Sigmoid colon (tissue), 7 donors: Measurements from ENCODE around the gene HS6ST2. TPM values are rescaled to one million over a fixed set of nuclear protein-coding genes. Genes with fewer than 3 reads are reported as not detected.

Source experiments
- DNase-seq: peaks from one replicate; pipeline ENCODE4 v3.0.0-alpha.2; 2019
- H3K27ac ChIP-seq, 4 donors: fragments of 200-600 bp; sonication (generic); one replicate each; pipeline ENCODE4 v1.5.1; 2016 to 2019; ENCODE audit warnings: mild to moderate bottlenecking in 1 of 4
- H3K27me3 ChIP-seq, 3 donors: fragments of 200-600 bp; sonication (generic); one replicate each; pipeline ENCODE4 v1.5.1; 2019; ENCODE audit warnings: mild to moderate bottlenecking in 1 of 3
- H3K36me3 ChIP-seq, 4 donors: fragments of 200-600 bp; sonication (generic); one replicate each; pipeline ENCODE4 v1.5.1; 2016 to 2019
- H3K4me1 ChIP-seq, 4 donors: fragments of 200-600 bp; sonication (generic); one replicate each; pipeline ENCODE4 v1.5.1; 2017 to 2019
- H3K4me3 ChIP-seq, 4 donors: fragments of 200-600 bp; sonication (generic); one replicate each; pipeline ENCODE4 v1.5.1; 2017 to 2019; ENCODE audit warnings: mild to moderate bottlenecking in 2 of 4, moderate library complexity in 1 of 4
- H3K9me3 ChIP-seq, 4 donors: fragments of 200-600 bp in 3 of 4; sonication (generic) in 3 of 4; one replicate each; pipeline versions ENCODE4 v1.5.1 to v1.6.1; 2013 to 2019
- CTCF ChIP-seq, 4 experiments: fragments of 450-650 bp in 3 of 4; fragments of 200-600 bp in 1 of 4; IDR thresholded peaks; one replicate each; pipeline ENCODE4 v1.5.1; 2016 to 2019; ENCODE audit warnings: antibody characterized with exemption in 4 of 4, mild to moderate bottlenecking in 3 of 4, moderate library complexity in 2 of 4
- EP300 ChIP-seq, 4 donors: sonication (generic); formaldehyde crosslinking; IDR thresholded peaks; one replicate each; pipeline ENCODE4 v1.6.1; 2017; ENCODE audit warnings: antibody characterized with exemption in 4 of 4
- POLR2A ChIP-seq, 2 donors: fragments of 450-650 bp; IDR thresholded peaks; one replicate each; pipeline ENCODE4 v1.6.1; 2016; ENCODE audit warnings: antibody characterized with exemption in 2 of 2, mild to moderate bottlenecking in 2 of 2, moderate library complexity in 2 of 2
- POLR2AphosphoS5 ChIP-seq, 4 donors: sonication (generic); formaldehyde crosslinking; IDR thresholded peaks; one replicate each; pipeline ENCODE4 v1.6.1; 2017; ENCODE audit warnings: antibody characterized with exemption in 4 of 4
- WGBS, 2 donors: extraction: QIAGEN DNeasy Blood & Tissue Kit; methylation state at CpG; one replicate each; pipeline ENCODE4 v1.1.7; 2013; 5-methylcytosine and 5-hydroxymethylcytosine counted together
- intact Hi-C: fragments of 100-400 bp; cut with DNase I; formaldehyde crosslinking; loops from one replicate; pipeline ENCODE4 v1.15.1; 2023
- polyA plus RNA-seq, 3 donors: library from polyadenylated mRNA; stranded (reverse); fragments of 200-250 nt; gene quantifications; one replicate each; pipeline ENCODE4 v1.2.3, GENCODE V29; 2013
- total RNA-seq, 4 donors: library from RNA; depleted of rRNA; stranded (reverse); fragments of >200 nt; gene quantifications; one replicate each; pipeline ENCODE4 v1.1.0, GENCODE V29; 2016
- donor health status: healthy with polysubstance abuse.
- donor health status: Bipolar disorder and iron deficiency.
- donor health status: healthy.

The HS6ST2 gene
- total and polyA plus RNA-seq, 7 donors = under 0.01 to 0.82 (median 0.27) TPM; not detected in 1

- Histone ChIP-seq H3K9me3 (no peaks in the 10 kb centered on the region), H3K4me3 (no peak overlapping the region), H3K27me3 (no peaks in the 10 kb centered on the region), H3K36me3 (no peaks in the 10 kb centered on the region), H3K27ac (no peak overlapping the region), H3K4me1 (no peaks in the 10 kb centered on the region)
- TF ChIP-seq CTCF (IDR thresholded peaks at IDR 0.05) (no peak), EP300 (IDR thresholded peaks at IDR 0.05) (no peak), POLR2A (IDR thresholded peaks at IDR 0.05) (no peak)
- DNase-seq = no peak
- intact Hi-C loops = no loop called here
- WGBS, 2 donors = 91 to 94% methylated on average over 9 of the region's 9 CpGs
These were observed 150.9 kb downstream of the HS6ST2 start for GRCh38 chrX:132807411-132808030.

- H3K9me3 ChIP-seq = no peaks in the 10 kb centered on the region
- no peak overlapping the region for H3K27ac ChIP-seq
- 81 to 84% methylated on average over 4 of the region's 4 CpGs for WGBS, 2 donors
- H3K27me3 ChIP-seq = no peaks in the 10 kb centered on the region
- H3K4me3 ChIP-seq = no peak overlapping the region
- no peaks in the 10 kb centered on the region for H3K36me3 ChIP-seq
- intact Hi-C loops = no loop called here
- DNase-seq = no peak
- no peaks in the 10 kb centered on the region for H3K4me1 ChIP-seq
- TF ChIP-seq POLR2A (IDR thresholded peaks at IDR 0.05) (no peak), EP300 (IDR thresholded peaks at IDR 0.05) (no peak), CTCF (IDR thresholded peaks at IDR 0.05) (no peak), POLR2AphosphoS5 (IDR thresholded peaks at IDR 0.05) (no peak)
These were observed 156.4 kb downstream of the HS6ST2 start for GRCh38 chrX:132802033-132802432.

- 86 to 95% methylated on average over 4 of the region's 4 CpGs for WGBS, 2 donors
- H3K36me3 ChIP-seq = no peaks in the 10 kb centered on the region
- H3K9me3 ChIP-seq = no peaks in the 10 kb centered on the region
- no peaks in the 10 kb centered on the region for H3K27me3 ChIP-seq
- no peaks in the 10 kb centered on the region for H3K4me1 ChIP-seq
- no peak for DNase-seq
- intact Hi-C loops = no loop called here
- TF ChIP-seq CTCF (IDR thresholded peaks at IDR 0.05) (no peak), POLR2A (IDR thresholded peaks at IDR 0.05) (no peak), EP300 (IDR thresholded peaks at IDR 0.05) (no peak), POLR2AphosphoS5 (IDR thresholded peaks at IDR 0.05) (no peak)
- H3K4me3 ChIP-seq = no peak overlapping the region
- H3K27ac ChIP-seq = no peak overlapping the region
These were observed 163.2 kb downstream of the HS6ST2 start for GRCh38 chrX:132795181-132795580.

- H3K9me3 ChIP-seq = no peaks in the 10 kb centered on the region
- no peaks in the 10 kb centered on the region for H3K27me3 ChIP-seq
- 85 to 90% methylated on average over 2 of the region's 2 CpGs for WGBS, 2 donors
- DNase-seq = no peak
- no peaks in the 10 kb centered on the region for H3K36me3 ChIP-seq
- no peak overlapping the region for H3K4me3 ChIP-seq
- TF ChIP-seq POLR2AphosphoS5 (IDR thresholded peaks at IDR 0.05) (no peak), CTCF (IDR thresholded peaks at IDR 0.05) (no peak), EP300 (IDR thresholded peaks at IDR 0.05) (no peak), POLR2A (IDR thresholded peaks at IDR 0.05) (no peak)
- H3K4me1 ChIP-seq = no peaks in the 10 kb centered on the region
- H3K27ac ChIP-seq = no peak overlapping the region
- intact Hi-C loops = no loop called here
These were observed 166.7 kb downstream of the HS6ST2 start for GRCh38 chrX:132791714-132792113.

GRCh38 chrX:132790329-132790728 lies 168.1 kb downstream of the HS6ST2 start:
- TF ChIP-seq CTCF (IDR thresholded peaks at IDR 0.05) (no peak), POLR2A (IDR thresholded peaks at IDR 0.05) (no peak)
- WGBS, 2 donors = 98 to 99% methylated on average over 2 of the region's 2 CpGs
- H3K36me3 ChIP-seq = no peaks in the 10 kb centered on the region
- no peak for DNase-seq
- H3K27me3 ChIP-seq = no peaks in the 10 kb centered on the region
- H3K4me1 ChIP-seq = no peaks in the 10 kb centered on the region
- no peak overlapping the region for H3K27ac ChIP-seq
- no peak overlapping the region for H3K4me3 ChIP-seq
- no peaks in the 10 kb centered on the region for H3K9me3 ChIP-seq
- intact Hi-C loops = no loop called here
